Breast epithelium (tissue), 3 donors: Measurements from ENCODE around the gene CRYBA1.

Source experiments
- CTCF ChIP-seq, 3 donors: fragments of 450-650 bp; IDR thresholded peaks; one replicate each; pipeline ENCODE4 v1.5.1; 2016 to 2017; ENCODE audit warnings: antibody characterized with exemption in 3 of 3, mild to moderate bottlenecking in 3 of 3, moderate library complexity in 3 of 3
- POLR2A ChIP-seq: fragments of 450-650 bp; IDR thresholded peaks from one replicate; pipeline ENCODE4 v1.6.1; 2016; ENCODE audit warnings: antibody characterized with exemption, mild to moderate bottlenecking, moderate library complexity

GRCh38 chr17:29283961-29284360 lies 37.3 kb downstream of the CRYBA1 start:
- no peak for TF ChIP-seq POLR2A
- no peak for TF ChIP-seq CTCF (IDR thresholded peaks at IDR 0.05)
